NOMO-1 (cell line): ENCODE measurements around the gene SLC13A2.

Experiments
- DNase-seq, 2 experiments: peaks; one replicate each; lab custom pipeline; 2025; ENCODE audit not compliant: unreplicated experiment in 2 of 2; lab: John Stamatoyannopoulos, UW

The SLC13A2 gene

DNA sequence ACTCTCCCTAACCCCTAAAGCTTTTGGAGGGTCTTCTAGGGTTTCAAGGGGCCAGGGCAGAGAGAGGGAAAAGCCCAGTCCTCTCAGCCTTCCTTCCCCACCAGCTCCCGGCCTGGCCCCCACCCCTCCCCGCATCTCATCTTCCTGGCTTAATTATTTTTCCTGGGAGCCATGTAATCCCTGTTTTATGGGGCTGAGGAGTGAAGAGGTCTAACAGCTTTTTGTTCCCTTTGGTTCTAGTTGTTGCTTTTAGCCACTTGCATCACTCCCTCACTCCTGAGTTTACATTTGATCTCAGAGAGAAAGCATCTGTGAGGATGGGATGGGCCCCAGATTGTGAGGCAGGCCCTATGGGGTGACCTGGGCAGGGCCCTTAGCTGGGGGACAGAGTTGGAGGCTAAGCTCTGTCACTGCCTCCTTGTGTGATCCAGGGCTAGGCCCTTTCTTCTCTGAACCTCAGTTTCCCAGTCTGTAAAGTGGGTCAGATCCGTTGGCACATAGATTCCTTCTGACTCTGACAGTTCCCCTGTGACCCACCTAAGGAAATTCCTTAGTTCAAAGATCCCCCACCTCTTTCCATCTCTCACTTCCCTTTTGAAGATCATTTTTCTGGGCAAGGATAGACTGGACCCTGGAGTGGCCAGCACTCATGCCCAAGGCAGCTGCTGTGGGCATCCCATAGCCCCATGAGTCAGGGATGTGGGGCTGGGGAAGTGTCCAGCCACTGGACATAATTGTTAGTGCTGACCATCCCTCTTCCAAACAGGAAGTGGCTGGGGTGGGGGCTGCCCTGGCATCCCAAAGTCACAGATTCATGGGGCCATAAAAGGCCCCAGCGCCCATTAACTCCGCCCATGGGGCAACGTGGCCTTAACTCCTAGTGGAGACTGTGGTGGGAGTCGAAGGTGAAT lies 58.9 kb downstream of the SLC13A2 start:
- DNase-seq: no peak

DNA sequence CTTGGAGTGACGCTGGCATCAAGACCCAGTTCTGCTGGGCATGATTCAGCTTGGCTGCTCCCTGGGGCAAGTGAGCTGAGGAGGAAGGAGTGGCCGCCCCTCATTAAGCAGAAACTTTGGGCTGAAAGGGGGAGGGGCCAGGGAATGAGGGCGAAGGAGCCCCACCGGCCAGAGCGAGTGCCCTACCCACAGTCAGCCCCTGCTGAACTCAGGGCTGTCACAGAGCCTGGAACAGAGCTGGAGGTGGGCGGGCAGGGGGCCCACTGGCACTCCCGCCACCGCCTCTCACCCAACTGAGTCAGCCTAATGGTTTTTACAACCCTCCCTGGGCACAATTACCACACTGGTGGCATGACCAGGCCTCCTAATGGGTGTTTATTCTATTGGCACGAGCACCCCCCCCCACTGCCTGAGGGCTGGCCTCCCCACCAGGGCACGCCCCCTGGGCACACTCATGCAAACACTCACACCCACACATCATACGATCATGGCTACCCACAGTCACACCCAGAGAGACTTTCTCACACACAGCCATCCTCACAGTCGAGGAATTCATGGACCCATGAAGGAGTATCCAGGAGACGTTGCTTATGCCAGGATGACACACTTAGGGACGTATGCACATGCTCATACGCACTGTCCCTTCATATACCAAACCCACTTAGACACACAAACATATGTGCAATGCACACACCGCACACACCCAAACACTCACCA lies 59.8 kb downstream of the SLC13A2 start:
- DNase-seq: no peak

- DNase-seq: no peak
Observed at GRCh38 chr17:28534740-28535375, 61.4 kb downstream of the SLC13A2 start.

DNA sequence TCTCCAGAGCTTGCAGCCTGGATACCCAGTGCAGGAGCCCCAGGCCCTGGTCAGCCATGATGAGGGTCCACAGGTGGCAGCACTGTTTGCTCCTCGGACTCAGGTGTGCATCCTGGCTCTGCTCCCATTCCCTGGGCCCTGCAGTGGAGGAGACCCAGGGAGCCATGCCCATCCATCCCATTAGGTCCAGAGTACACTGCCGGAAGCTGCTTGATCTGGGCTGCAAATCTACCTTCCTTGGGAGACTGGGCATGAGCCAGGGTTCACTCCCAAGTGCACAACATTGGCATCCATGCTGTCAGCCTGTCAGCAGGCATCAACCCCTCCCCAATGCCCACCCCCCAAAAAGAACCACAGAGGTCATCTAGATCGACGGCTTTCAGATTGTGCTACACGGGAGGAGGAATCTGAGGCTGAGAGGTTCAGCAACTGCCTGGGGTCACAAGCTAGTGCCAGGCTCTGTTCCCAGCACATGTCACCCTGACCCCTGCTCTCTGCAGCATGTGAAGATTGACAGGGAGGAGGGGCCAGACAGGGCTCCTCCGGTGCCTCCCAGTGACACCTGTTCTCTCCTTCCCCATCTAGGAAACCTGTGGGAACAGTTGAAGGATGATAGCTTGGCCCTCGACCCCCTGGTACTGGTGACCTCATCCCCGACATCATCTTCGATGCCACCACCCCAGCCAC lies 63.2 kb downstream of the SLC13A2 start:
- DNase-seq: no peak

DNA sequence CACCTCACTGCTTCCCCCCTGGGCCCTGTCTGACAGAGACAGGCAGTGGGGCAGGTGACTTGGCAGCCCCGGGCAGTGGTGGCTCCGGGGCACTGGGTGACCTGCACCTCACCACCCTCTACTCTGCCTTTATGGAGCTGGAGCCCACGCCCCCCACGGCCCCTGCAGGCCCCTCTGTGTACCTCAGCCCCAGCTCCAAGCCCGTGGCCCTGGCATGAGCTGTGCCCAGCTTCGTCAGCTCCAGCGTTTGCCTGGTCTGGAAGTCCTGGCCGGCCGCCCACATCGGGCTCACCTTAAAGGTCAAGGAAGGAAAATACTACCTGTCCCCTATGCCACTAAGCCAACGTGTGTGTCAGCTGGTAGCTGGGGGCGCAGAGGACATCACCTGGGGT lies 63.8 kb downstream of the SLC13A2 start:
- no peak for DNase-seq

GRCh38 chr17:28538296-28538895 lies 65.0 kb downstream of the SLC13A2 start:
- no peak for DNase-seq

DNA sequence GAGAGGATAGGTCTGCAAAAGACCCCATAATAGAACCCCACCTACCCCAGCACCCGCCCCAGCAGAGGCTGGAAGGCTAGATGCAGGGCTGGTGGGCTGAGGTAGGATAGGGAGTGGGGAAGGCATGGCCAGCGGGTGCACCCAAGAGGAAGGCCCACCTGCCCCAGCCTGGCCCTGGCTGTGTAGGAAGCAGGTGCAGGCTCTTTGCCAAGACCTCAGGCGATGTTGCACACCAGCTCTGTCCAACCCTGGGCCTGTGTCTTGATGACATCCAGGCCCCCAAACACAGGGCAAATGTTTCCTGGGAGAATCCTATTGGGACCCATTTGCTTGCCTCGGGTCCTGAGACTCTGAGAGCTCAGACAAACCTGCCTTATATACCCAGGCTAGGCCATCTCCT lies 66.8 kb downstream of the SLC13A2 start:
- DNase-seq: no peak

DNA sequence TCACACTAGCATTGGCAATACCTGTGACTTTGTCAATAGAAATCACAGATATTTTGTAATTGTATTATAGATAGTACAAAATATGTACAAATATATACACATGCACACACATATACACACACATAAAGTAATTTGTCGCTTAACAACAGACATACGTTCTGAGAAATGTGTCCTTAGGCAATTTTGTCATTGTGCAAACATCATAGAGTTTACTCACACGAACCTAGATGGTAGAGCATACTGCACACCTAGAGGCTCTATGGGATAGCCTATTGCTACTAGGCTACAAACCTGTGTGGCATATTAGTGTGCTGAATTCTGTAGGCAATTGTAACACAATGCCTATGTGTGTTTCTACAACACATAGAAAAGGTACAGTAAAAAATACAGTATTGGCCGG lies 68.0 kb downstream of the SLC13A2 start:
- no peak for DNase-seq

DNA sequence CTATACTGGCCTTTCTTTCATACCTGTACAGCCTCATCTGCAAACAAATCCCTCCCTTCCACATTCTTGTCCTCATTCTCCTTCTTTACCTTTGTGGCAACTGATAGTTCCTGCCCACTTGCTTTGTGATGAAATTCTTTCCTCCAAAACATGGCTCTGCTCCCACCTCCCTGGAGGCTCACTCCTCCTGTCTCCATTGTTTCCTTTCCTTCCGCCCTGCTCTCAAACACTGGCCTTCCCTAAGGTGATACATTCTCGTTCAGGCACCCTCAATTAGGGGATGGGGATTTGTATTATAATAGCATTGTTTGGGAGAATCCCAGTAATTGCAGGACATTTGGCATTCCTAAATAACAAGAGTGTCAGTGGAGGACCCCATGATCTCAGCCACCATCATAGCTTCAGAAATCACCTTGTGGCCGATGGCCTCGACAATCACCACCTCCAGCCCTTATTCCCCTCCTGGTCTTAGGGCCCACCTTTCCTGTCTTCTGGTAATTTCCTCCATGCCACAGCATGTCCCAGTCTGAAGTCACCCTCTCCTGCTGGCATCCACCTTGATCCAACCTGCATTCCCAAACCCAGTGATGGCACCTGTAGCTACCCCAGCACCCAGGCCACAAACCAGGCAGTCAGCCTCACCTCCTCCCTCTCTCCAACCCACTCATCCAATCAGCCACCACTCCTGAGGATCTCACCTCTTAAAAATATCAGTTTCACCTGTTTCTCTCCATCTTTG lies 71.1 kb downstream of the SLC13A2 start:
- DNase-seq: no peak

- DNase-seq: no peak
Observed at GRCh38 chr17:28545141-28545503, 71.7 kb downstream of the SLC13A2 start.

- no peak for DNase-seq
Observed at GRCh38 chr17:28545787-28546415, 72.5 kb downstream of the SLC13A2 start.

- DNase-seq: no peak
Observed at GRCh38 chr17:28547096-28547622, 73.7 kb downstream of the SLC13A2 start.
